ENCODE data around the gene TRIM66. TPM values are rescaled to one million over a fixed set of nuclear protein-coding genes. Genes with fewer than 3 reads are reported as not detected.

TRIM66 gene
- total and polyA plus RNA-seq, 2 of the 8 experiments (the other 6 are each of a cell fraction or from before 2014, with no cell fraction given), result 3.1 to 3.5 TPM

DNA sequence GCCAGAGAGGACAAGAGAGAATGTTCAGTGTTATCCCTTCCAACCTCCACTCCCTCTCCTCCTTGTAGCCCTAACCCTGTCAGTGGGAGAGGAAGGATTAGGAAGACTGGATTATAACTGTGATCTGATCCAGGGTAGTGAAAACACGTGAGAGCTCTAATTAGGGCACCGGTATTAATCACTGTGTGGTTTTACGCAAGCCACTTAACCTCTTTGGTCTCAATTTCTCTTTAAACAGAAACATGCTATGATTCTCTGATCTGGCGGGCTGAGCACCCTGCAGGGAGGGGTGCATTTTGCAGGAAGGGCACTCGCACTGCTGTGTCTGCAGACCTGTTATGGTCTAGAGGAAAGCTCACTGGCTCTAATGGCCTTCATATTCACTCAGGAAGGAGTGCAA, 11.7 kb upstream of the TRIM66 start:
- no peaks in the 10 kb centered on the region for H4K20me1 ChIP-seq (replicated peaks in 1 of 2; ENCODE audit: control insufficient read depth in 1 of 2, insufficient read depth in 2 of 2, low read length in 2 of 2)
- H3K18ac ChIP-seq (ENCODE audit: extremely low read depth, low read length), result no peak overlapping the region
- no peak overlapping the region for H2BK20ac ChIP-seq (ENCODE audit: low read length)
- H2AFZ ChIP-seq (ENCODE audit: low read length), result no peak overlapping the region
- H3K4me1 ChIP-seq (replicated peaks in 1 of 4; ENCODE audit: control insufficient read depth in 3 of 4, insufficient read depth in 4 of 4, low read length in 3 of 4), result peaks cover 6 to 13% (median 8%) of the 10 kb centered on the region in 4 experiments; a peak in 6 of 7 replicates
- no peak overlapping the region for H3K4me3 ChIP-seq (ENCODE audit: extremely low read depth in 1 of 4, insufficient read depth in 2 of 4, low read depth in 3 of 4, low read length in 4 of 4)
- no peak for FAIRE-seq
- TF ChIP-seq JUND (IDR thresholded peaks at IDR 0.05; ENCODE audit: low read length), result no peak
- TF ChIP-seq YY1 (IDR thresholded peaks at IDR 0.05; ENCODE audit: low read depth, low read length), result no peak
- no peak for TF ChIP-seq GABPA (IDR thresholded peaks at IDR 0.05; ENCODE audit: borderline replicate concordance, insufficient read depth, low read length)
- TF ChIP-seq NANOG (IDR thresholded peaks at IDR 0.05; ENCODE audit: insufficient read depth, low read depth, low read length, poor library complexity, severe bottlenecking), result no peak
- TF ChIP-seq, protein P1, sequence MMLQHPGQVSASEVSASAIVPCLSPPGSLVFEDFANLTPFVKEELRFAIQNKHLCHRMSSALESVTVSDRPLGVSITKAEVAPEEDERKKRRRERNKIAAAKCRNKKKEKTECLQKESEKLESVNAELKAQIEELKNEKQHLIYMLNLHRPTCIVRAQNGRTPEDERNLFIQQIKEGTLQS (IDR thresholded peaks at IDR 0.05; ENCODE audit: insufficient read depth, low read depth, low read length), result no peak
- TF ChIP-seq CBX5 (IDR thresholded peaks at IDR 0.05; ENCODE audit: low read depth, low read length), result no peak
- no peak for TF ChIP-seq SAP30 (IDR thresholded peaks at IDR 0.05; ENCODE audit: insufficient read depth, insufficient replicate concordance, low read length)
- no peak for TF ChIP-seq CTBP2 (IDR thresholded peaks at IDR 0.05; ENCODE audit: borderline replicate concordance, insufficient read depth, insufficient read length, low read length)
- TF ChIP-seq ASH2L (IDR thresholded peaks at IDR 0.05; ENCODE audit: low read length), result no peak
- TF ChIP-seq, protein P2, sequence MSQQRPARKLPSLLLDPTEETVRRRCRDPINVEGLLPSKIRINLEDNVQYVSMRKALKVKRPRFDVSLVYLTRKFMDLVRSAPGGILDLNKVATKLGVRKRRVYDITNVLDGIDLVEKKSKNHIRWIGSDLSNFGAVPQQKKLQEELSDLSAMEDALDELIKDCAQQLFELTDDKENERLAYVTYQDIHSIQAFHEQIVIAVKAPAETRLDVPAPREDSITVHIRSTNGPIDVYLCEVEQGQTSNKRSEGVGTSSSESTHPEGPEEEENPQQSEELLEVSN (IDR thresholded peaks at IDR 0.05), result no peak
- TF ChIP-seq BCL11A (IDR thresholded peaks at IDR 0.05; ENCODE audit: low read depth in 2 of 2, low read length in 2 of 2), result no peak
- TF ChIP-seq FOSL1 (IDR thresholded peaks at IDR 0.05; ENCODE audit: insufficient read depth, low read depth, low read length), result no peak
- H4K5ac ChIP-seq (ENCODE audit: insufficient read length, low read depth, low read length), result no peak overlapping the region
- no peak overlapping the region for H3K4me2 ChIP-seq (ENCODE audit: insufficient read depth in 1 of 2, low read depth in 2 of 2, low read length in 2 of 2)
- ChIA-PET CTCF (ENCODE audit: partially characterized antibody) (interaction anchor here (0.7 to 0.8 kb wide), 2 partner anchors 19 to 36 kb away, joined by 3 read pairs; no protein-coding TSS in a partner anchor), POLR2A (ENCODE audit: partially characterized antibody) (interaction anchor here (0.6 to 10.7 kb wide), 11 partner anchors 7 to 131 kb away, joined by 3 to 248 read pairs (median 4); partner anchors contain the start of genes RPL27A and TRIM66)
- 91% methylated on average over 5 of the region's 5 CpGs; no CpG with 5 or more reads in 1 of the 2 experiments for WGBS, 2 experiments (ENCODE audit: extremely low coverage in 1 of 2, insufficient coverage in 1 of 2, insufficient read length in 1 of 2, insufficient replicate concordance in 2 of 2, low coverage in 1 of 2, low lambda C conversion rate in 2 of 2, missing lambda C conversion rate in 1 of 2)
- H3K4ac ChIP-seq (replicated peaks; ENCODE audit: insufficient read length, low read depth, low read length), result no peak overlapping the region
- no peak for DNase-seq (ENCODE audit: low read depth in 1 of 2, low spot score in 2 of 2)
- no peak overlapping the region for H3K56ac ChIP-seq (replicated peaks; ENCODE audit: insufficient read length, low read depth, low read length)
- H3K14ac ChIP-seq (ENCODE audit: insufficient read length), result no peak overlapping the region
- H3K23ac ChIP-seq (ENCODE audit: insufficient read length), result no peak overlapping the region
- H3K9ac ChIP-seq (replicated peaks in 1 of 4; ENCODE audit: extremely low read depth in 1 of 4, low read depth in 3 of 4, low read length in 3 of 4), result no peak overlapping the region
- H2BK15ac ChIP-seq (ENCODE audit: low read length), result no peak overlapping the region
- H3K36me3 ChIP-seq (ENCODE audit: control insufficient read depth in 2 of 4, insufficient read depth in 4 of 4, low read length in 3 of 4), result peaks cover 9 to 35% (median 18%) of the 10 kb centered on the region in 4 experiments
- no peak overlapping the region for H3K27ac ChIP-seq (ENCODE audit: low read depth, low read length)
- 0 out of 2 replicates have a peak overlapping the region, but pooled peaks have one; percentile 1 for H2BK5ac ChIP-seq (ENCODE audit: low read depth, low read length)
- no peak overlapping the region for H4K8ac ChIP-seq (ENCODE audit: extremely low read depth, insufficient read depth, low read length)
- no peaks in the 10 kb centered on the region for H3K23me2 ChIP-seq (ENCODE audit: low read depth, low read length)
- no peak overlapping the region for H2AK5ac ChIP-seq (ENCODE audit: low read depth, low read length)
- no peaks in the 10 kb centered on the region; the same call in 1 of the 2 replicates for H3K79me1 ChIP-seq (ENCODE audit: low read depth, low read length)
- no peak overlapping the region for H4K91ac ChIP-seq (replicated peaks; ENCODE audit: insufficient read length, low read length)
- no peak overlapping the region for H2BK120ac ChIP-seq (replicated peaks; ENCODE audit: low read depth, low read length)
- H3K27me3 ChIP-seq (replicated peaks in 1 of 4; ENCODE audit: control insufficient read depth in 3 of 4, extremely low read depth in 1 of 4, insufficient read depth in 3 of 4, low read length in 3 of 4), result no peaks in the 10 kb centered on the region
- H3K79me2 ChIP-seq (ENCODE audit: control insufficient read depth in 1 of 2, insufficient read depth in 2 of 2, low read length in 2 of 2), result peaks cover 0 to 10% of the 10 kb centered on the region in 2 experiments; a peak in 2 of 4 replicates
- H2BK12ac ChIP-seq (ENCODE audit: low read depth, low read length), result no peak overlapping the region; the same call in 1 of the 2 replicates
- no peaks in the 10 kb centered on the region for H3K9me3 ChIP-seq (ENCODE audit: insufficient read depth in 2 of 2, low read depth in 1 of 2, low read length in 1 of 2)
